HCT116 (cell line): ENCODE measurements around the gene RNF125.

Experiments
- CBX3 ChIP-seq: IDR thresholded peaks from 2 replicates; pipeline ENCODE4 v1.6.1; 2012; ENCODE audit warnings: low read depth
- CEBPB ChIP-seq: IDR thresholded peaks from 2 replicates; pipeline ENCODE4 v1.6.1; 2012; ENCODE audit warnings: low read depth
- EZH2 ChIP-seq: fragments of 200-600 bp; sonication (generic); IDR thresholded peaks from 2 replicates; pipeline ENCODE4 v1.6.1; 2017; ENCODE audit warnings: antibody characterized with exemption, mixed run types
- EZH2phosphoT487 ChIP-seq: fragments of 200-600 bp; IDR thresholded peaks from 2 replicates; pipeline ENCODE4 v1.6.1; 2018; ENCODE audit warnings: antibody characterized with exemption, borderline replicate concordance
- FOSL1 ChIP-seq: IDR thresholded peaks from 2 replicates; pipeline ENCODE4 v1.6.1; 2012; ENCODE audit warnings: low read depth
- JUND ChIP-seq: IDR thresholded peaks from 2 replicates; pipeline ENCODE4 v1.6.1; 2012
- POLR2A ChIP-seq: IDR thresholded peaks from 2 replicates; pipeline ENCODE4 v1.7.0; 2011; ENCODE audit warnings: borderline replicate concordance; ENCODE audit not compliant: insufficient read depth, insufficient read length; ENCODE audit errors: extremely low read depth
- POLR2AphosphoS5 ChIP-seq: IDR thresholded peaks from 2 replicates; pipeline ENCODE4 v1.6.1; 2011; ENCODE audit warnings: mild to moderate bottlenecking, low read depth, low read length, moderate library complexity
- RAD21 ChIP-seq: IDR thresholded peaks from 2 replicates; pipeline ENCODE4 v1.6.1; 2012; ENCODE audit warnings: low read depth, mild to moderate bottlenecking
- YY1 ChIP-seq: IDR thresholded peaks from 2 replicates; pipeline ENCODE4 v1.6.1; 2011; ENCODE audit warnings: low read length, low read depth, moderate library complexity, mild to moderate bottlenecking; ENCODE audit not compliant: insufficient replicate concordance; ENCODE audit errors: extremely low read depth
- ZNF274 ChIP-seq: fragments of 200-500 bp; sonication (Bioruptor generic); IDR thresholded peaks from 2 replicates; pipeline ENCODE4 v1.6.1; 2014; ENCODE audit warnings: mild to moderate bottlenecking, low read depth, low read length, inconsistent platforms
- TF ChIP-seq, protein P1 (sequence below), 3 experiments: fragments of 200-600 bp in 1 of 3; sonication (generic) in 1 of 3; IDR thresholded peaks in 2 of 3; conservative IDR thresholded peaks in 1 of 3; 2 replicates each; pipeline ENCODE4 v1.5.1; 2012 to 2017; ENCODE audit warnings: low read depth in 2 of 3, low read length in 2 of 3, antibody characterized with exemption in 1 of 3, borderline replicate concordance in 1 of 3, control low read depth in 1 of 3, mild to moderate bottlenecking in 1 of 3, mixed read lengths in 1 of 3, mixed run types in 1 of 3, moderate library complexity in 1 of 3; ENCODE audit not compliant: insufficient read depth in 1 of 3
- TF ChIP-seq, protein P2 (sequence below): IDR thresholded peaks from 2 replicates; pipeline ENCODE4 v1.6.1; 2012; ENCODE audit warnings: low read depth

DNA sequence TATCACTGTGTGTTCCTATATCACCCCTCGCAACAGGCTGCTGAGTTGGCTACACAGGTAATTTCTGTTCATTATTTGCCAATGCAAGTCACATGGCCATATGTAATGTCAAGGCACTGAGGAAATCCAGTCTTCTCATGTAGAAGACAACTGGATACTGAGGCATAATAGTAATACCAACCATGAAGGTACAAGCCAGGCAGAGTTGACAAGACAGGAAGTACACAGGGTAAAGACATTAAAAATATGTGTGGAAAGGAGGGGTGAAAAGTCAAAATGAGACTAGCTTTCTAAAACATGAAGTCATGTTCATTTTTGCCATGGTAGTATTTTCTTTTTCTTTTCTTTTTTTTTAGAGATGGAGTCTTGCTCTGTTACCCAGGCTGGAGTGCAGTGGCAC is 55.6 kb downstream of the RNF125 start:
- TF ChIP-seq, protein P1, sequence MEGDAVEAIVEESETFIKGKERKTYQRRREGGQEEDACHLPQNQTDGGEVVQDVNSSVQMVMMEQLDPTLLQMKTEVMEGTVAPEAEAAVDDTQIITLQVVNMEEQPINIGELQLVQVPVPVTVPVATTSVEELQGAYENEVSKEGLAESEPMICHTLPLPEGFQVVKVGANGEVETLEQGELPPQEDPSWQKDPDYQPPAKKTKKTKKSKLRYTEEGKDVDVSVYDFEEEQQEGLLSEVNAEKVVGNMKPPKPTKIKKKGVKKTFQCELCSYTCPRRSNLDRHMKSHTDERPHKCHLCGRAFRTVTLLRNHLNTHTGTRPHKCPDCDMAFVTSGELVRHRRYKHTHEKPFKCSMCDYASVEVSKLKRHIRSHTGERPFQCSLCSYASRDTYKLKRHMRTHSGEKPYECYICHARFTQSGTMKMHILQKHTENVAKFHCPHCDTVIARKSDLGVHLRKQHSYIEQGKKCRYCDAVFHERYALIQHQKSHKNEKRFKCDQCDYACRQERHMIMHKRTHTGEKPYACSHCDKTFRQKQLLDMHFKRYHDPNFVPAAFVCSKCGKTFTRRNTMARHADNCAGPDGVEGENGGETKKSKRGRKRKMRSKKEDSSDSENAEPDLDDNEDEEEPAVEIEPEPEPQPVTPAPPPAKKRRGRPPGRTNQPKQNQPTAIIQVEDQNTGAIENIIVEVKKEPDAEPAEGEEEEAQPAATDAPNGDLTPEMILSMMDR (IDR thresholded peaks at IDR 0.05 in 2 of 3, conservative IDR thresholded peaks at IDR 0.05 in 1 of 3; ENCODE audit: borderline replicate concordance in 1 of 3, insufficient read depth in 1 of 3, low read depth in 2 of 3, low read length in 2 of 3), result no peak
- TF ChIP-seq, protein P2, sequence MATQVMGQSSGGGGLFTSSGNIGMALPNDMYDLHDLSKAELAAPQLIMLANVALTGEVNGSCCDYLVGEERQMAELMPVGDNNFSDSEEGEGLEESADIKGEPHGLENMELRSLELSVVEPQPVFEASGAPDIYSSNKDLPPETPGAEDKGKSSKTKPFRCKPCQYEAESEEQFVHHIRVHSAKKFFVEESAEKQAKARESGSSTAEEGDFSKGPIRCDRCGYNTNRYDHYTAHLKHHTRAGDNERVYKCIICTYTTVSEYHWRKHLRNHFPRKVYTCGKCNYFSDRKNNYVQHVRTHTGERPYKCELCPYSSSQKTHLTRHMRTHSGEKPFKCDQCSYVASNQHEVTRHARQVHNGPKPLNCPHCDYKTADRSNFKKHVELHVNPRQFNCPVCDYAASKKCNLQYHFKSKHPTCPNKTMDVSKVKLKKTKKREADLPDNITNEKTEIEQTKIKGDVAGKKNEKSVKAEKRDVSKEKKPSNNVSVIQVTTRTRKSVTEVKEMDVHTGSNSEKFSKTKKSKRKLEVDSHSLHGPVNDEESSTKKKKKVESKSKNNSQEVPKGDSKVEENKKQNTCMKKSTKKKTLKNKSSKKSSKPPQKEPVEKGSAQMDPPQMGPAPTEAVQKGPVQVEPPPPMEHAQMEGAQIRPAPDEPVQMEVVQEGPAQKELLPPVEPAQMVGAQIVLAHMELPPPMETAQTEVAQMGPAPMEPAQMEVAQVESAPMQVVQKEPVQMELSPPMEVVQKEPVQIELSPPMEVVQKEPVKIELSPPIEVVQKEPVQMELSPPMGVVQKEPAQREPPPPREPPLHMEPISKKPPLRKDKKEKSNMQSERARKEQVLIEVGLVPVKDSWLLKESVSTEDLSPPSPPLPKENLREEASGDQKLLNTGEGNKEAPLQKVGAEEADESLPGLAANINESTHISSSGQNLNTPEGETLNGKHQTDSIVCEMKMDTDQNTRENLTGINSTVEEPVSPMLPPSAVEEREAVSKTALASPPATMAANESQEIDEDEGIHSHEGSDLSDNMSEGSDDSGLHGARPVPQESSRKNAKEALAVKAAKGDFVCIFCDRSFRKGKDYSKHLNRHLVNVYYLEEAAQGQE, result no peak
- TF ChIP-seq ZNF274 (no peak), POLR2A (no peak), EZH2 (no peak), CEBPB (no peak), POLR2AphosphoS5 (no peak), JUND (no peak), RAD21 (no peak), EZH2phosphoT487 (no peak), YY1 (no peak), FOSL1 (no peak), CBX3 (no peak)
